ENCODE results near the gene OR8S1. TPM values are rescaled to one million over a fixed set of nuclear protein-coding genes. Genes with fewer than 3 reads are reported as not detected.
"Not testable (repeated sequence)": the region's sequence is repeated elsewhere in the genome, so short reads cannot be mapped to it uniquely, and the experiment has no call there.

Gene OR8S1
- total and polyA plus RNA-seq, 10 of the 15 experiments (the other 5 are each of a cell fraction or from before 2014, with no cell fraction given): not detected

DNA sequence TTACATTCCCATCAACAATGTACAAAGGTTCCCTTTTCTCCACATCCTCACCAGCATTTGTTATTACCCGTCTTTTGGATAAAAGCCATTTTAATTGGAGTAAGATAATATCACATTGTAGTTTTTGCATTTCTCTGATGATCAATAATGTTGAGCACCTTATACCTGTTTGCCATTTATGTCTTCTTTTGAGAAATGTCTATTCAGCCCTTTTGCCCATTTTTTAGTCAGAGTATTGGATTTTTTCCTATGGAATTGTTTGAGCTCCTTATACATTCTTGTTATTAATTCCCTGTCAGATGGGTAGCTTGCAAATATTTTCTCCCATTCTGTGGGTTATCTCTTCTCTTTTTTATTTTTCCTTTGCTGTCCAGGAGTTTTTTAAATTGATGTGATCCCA is 10.7 kb upstream of the OR8S1 start (continued):
- no peak for TF ChIP-seq KDM1A (IDR thresholded peaks at IDR 0.05; ENCODE audit: borderline replicate concordance)

DNA sequence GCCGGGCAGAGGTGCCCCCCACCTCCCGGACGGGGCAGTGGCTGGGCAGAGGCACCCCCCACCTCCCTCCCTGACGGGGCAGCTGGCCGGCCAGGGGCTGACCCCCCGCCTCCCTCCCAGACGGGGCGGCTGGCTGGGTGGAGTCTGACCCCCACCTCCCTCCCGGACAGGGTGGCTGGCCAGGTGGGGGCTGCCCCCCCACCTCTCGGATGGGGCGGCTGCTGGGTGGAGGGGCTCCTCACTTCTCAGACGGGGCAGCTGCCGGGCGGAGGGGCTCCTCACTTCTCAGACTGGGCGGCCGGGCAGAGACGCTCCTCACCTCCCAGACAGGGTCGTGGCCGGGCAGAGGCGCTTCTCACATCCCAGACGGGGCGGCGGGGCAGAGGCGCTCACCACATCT is 5.1 kb upstream of the OR8S1 start:
- BruUV-seq (replicated peaks); H3K79me2 ChIP-seq (ENCODE audit: control insufficient read depth, insufficient read depth, low read length); H3K27ac ChIP-seq (ENCODE audit: control insufficient read depth, insufficient read depth); H3K9ac ChIP-seq (ENCODE audit: control insufficient read depth, insufficient read depth, low read length); H3K27me3 ChIP-seq (replicated peaks in 1 of 2; ENCODE audit: control insufficient read depth in 2 of 2, insufficient read depth in 2 of 2, low read length in 1 of 2); SMC1A ChIA-PET (ENCODE audit: uncharacterized antibody, unreplicated experiment); intact Hi-C loops (cut with micrococcal nuclease; ENCODE audit: unreplicated experiment); FAIRE-seq; H3K9me3 ChIP-seq (replicated peaks; ENCODE audit: control insufficient read depth, insufficient read depth, low read length); in situ Hi-C loops (cut with MboI); H3K36me3 ChIP-seq (ENCODE audit: control insufficient read depth in 2 of 2, insufficient read depth in 2 of 2, low read length in 1 of 2); RAD21 ChIA-PET (ENCODE audit: unreplicated experiment); H2AFZ ChIP-seq (ENCODE audit: control insufficient read depth, low read depth, low read length); H3K4me2 ChIP-seq (ENCODE audit: control insufficient read depth, insufficient read depth); DNase-seq (ENCODE audit: low read depth, low spot score); H3K4me3 ChIP-seq; POLR2A ChIA-PET; CTCF ChIA-PET; H3K4me1 ChIP-seq (ENCODE audit: control insufficient read depth, insufficient read depth, low read length); ATAC-seq; H4K20me1 ChIP-seq (ENCODE audit: control insufficient read depth, insufficient read depth): not testable (repeated sequence)
- 74% methylated on average over 14 of the region's 24 CpGs for WGBS (ENCODE audit: insufficient coverage, insufficient replicate concordance, low lambda C conversion rate, missing lambda C conversion rate)

DNA sequence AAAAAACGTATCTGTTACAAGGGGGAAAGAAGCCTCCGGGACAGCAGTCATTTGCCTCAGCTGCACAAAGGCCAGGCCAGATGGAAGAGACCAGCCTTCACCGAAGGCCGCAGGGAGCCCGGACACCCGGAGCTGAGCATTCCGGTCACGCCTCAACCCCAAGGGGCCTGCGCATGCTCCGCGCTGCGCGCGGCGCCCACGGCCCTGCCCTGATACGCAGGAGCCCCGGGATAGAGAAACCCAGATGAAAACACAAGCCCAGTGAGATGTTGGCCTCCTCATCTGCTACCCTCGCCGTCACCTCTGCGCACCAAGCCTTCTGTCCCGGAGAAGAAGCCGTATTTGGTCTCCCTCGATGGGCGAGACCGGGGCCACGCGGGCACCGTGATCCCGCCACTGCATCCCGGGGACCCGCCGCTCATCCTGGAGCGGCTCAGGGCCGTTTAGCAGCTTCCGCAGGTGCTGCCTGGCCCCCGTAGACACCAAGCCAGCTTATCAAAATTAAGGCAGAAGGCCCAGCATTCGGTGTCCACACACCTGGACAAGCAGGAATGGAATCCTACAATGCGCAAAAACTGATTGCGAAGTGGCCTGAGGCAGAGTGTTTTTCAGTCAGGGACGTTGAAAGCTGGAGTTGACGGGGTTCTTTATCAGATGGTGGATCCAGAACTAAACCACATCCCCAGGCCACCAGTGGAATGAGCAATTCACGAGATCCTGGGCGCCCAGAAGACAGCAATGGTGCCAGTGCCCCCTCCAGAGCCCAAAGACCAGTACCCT is 2.6 kb downstream of the OR8S1 start:
- 68% methylated on average over 39 of the region's 44 CpGs for WGBS (ENCODE audit: insufficient coverage, insufficient replicate concordance, low lambda C conversion rate, missing lambda C conversion rate)
- ChIA-PET POLR2A (no interaction called here), SMC1A (ENCODE audit: uncharacterized antibody, unreplicated experiment) (interaction anchor here (0.6 to 1.4 kb wide), 3 partner anchors 12 to 150 kb away, joined by 3 to 4 read pairs (median 3); no protein-coding TSS in a partner anchor), RAD21 (ENCODE audit: unreplicated experiment) (interaction anchor here (0.6 kb wide), 1 partner anchor 12 kb away, joined by 3 read pairs; no protein-coding TSS in a partner anchor), CTCF (interaction anchor here (1.4 to 4.3 kb wide), 3 partner anchors 14 to 90 kb away, joined by 4 to 13 read pairs (median 4); no protein-coding TSS in a partner anchor)
- H2AFZ ChIP-seq (ENCODE audit: control insufficient read depth, low read depth, low read length): no peak overlapping the region
- H3K4me3 ChIP-seq: no peak overlapping the region
- in situ Hi-C loops (cut with MboI): no loop called here
- H3K27me3 ChIP-seq (replicated peaks in 1 of 2; ENCODE audit: control insufficient read depth in 2 of 2, insufficient read depth in 2 of 2, low read length in 1 of 2): no peaks in the 10 kb centered on the region
- H3K27ac ChIP-seq (ENCODE audit: control insufficient read depth, insufficient read depth): no peak overlapping the region
- BruUV-seq (replicated peaks): no TSS peak
- H3K4me2 ChIP-seq (ENCODE audit: control insufficient read depth, insufficient read depth): no peak overlapping the region
- no peaks in the 10 kb centered on the region for H3K79me2 ChIP-seq (ENCODE audit: control insufficient read depth, insufficient read depth, low read length)
- no peak for TF ChIP-seq RAD51 (IDR thresholded peaks at IDR 0.05)
- no peak for TF ChIP-seq SPI1 (IDR thresholded peaks at IDR 0.05; ENCODE audit: borderline replicate concordance, insufficient read depth, low read depth, low read length)
- no peak for TF ChIP-seq NFIC (IDR thresholded peaks at IDR 0.05; ENCODE audit: low read depth, low read length)
- TF ChIP-seq MEF2A (IDR thresholded peaks at IDR 0.05; ENCODE audit: insufficient read depth, low read depth, low read length): no peak
- TF ChIP-seq GABPA (IDR thresholded peaks at IDR 0.05; ENCODE audit: low read depth): no peak
- no peaks in the 10 kb centered on the region for H3K36me3 ChIP-seq (ENCODE audit: control insufficient read depth in 2 of 2, insufficient read depth in 2 of 2, low read length in 1 of 2)
- ATAC-seq (no peak), DNase-seq (ENCODE audit: low read depth, low spot score) (no peak), FAIRE-seq (no peak)
- H4K20me1 ChIP-seq (ENCODE audit: control insufficient read depth, insufficient read depth): no peaks in the 10 kb centered on the region
- no peaks in the 10 kb centered on the region for H3K4me1 ChIP-seq (ENCODE audit: control insufficient read depth, insufficient read depth, low read length)
- intact Hi-C loops (cut with micrococcal nuclease; ENCODE audit: unreplicated experiment): loop anchor here (5.0 kb wide), 1 partner anchor 71 kb away; no protein-coding TSS in a partner anchor
- no peaks in the 10 kb centered on the region for H3K9me3 ChIP-seq (replicated peaks; ENCODE audit: control insufficient read depth, insufficient read depth, low read length)
- H3K9ac ChIP-seq (ENCODE audit: control insufficient read depth, insufficient read depth, low read length): no peak overlapping the region
